ENCODE measurements around the gene CD247. TPM values are rescaled to one million over a fixed set of nuclear protein-coding genes. Genes with fewer than 3 reads are reported as not detected.

CD247 gene
- total RNA-seq, 2 donors from 2014 or later: 2.6 to 4.9 TPM

GRCh38 chr1:167554028-167554779 is 35.9 kb upstream of the CD247 start:
- no peak for DNase-seq
- TF ChIP-seq CTCF (IDR thresholded peaks at IDR 0.05): no peak
- H3K4me1 ChIP-seq: peaks cover 4% of the 10 kb centered on the region
- H3K9ac ChIP-seq (ENCODE audit: low read depth in 2 of 2, low read length in 2 of 2): peak overlapping the region in 1 of 2 donors; percentile 65
- peak overlapping the region; percentile 92 for H3K4me3 ChIP-seq
- no peaks in the 10 kb centered on the region for H3K27me3 ChIP-seq
- intact Hi-C loops (cut with DNase I): no loop called here
- peak overlapping the region; percentile 84 for H3K27ac ChIP-seq
- H3K36me3 ChIP-seq: no peaks in the 10 kb centered on the region
- no peaks in the 10 kb centered on the region for H3K9me3 ChIP-seq

- TF ChIP-seq CTCF (IDR thresholded peaks at IDR 0.05): no peak
- Histone ChIP-seq H3K27ac (peak within 1 kb of the TSS; percentile 84), H3K27me3 (no peaks in the 10 kb centered on the region), H3K9me3 (no peaks in the 10 kb centered on the region), H3K4me3 (peak within 1 kb of the TSS; percentile 92), H3K4me1 (peaks cover 4% of the 10 kb centered on the region), H3K36me3 (no peaks in the 10 kb centered on the region), H3K9ac (ENCODE audit: low read depth in 2 of 2, low read length in 2 of 2) (peak within 1 kb of the TSS; percentile 72 to 76)
- intact Hi-C loops (cut with DNase I): no loop called here
- peak; percentile 96 for DNase-seq
Observed at GRCh38 chr1:167553136-167554027, 35.1 kb upstream of the CD247 start, which contains the start of gene CREG1. Gene CREG1, minus strand, starts transcription at chr1:167553762.

GRCh38 chr1:167551362-167551761 is 33.0 kb upstream of the CD247 start:
- Histone ChIP-seq H3K9ac (ENCODE audit: low read depth in 2 of 2, low read length in 2 of 2) (no peak overlapping the region), H3K4me3 (no peak overlapping the region), H3K27ac (no peak overlapping the region), H3K9me3 (no peaks in the 10 kb centered on the region), H3K36me3 (no peaks in the 10 kb centered on the region), H3K4me1 (peaks cover 4% of the 10 kb centered on the region), H3K27me3 (no peaks in the 10 kb centered on the region)
- intact Hi-C loops (cut with DNase I): no loop called here
- no peak for DNase-seq
- TF ChIP-seq CTCF (IDR thresholded peaks at IDR 0.05): no peak

- TF ChIP-seq CTCF (IDR thresholded peaks at IDR 0.05): no peak
- Histone ChIP-seq H3K9ac (ENCODE audit: low read depth in 2 of 2, low read length in 2 of 2) (no peak overlapping the region), H3K27me3 (no peaks in the 10 kb centered on the region), H3K9me3 (no peaks in the 10 kb centered on the region), H3K4me3 (no peak overlapping the region), H3K4me1 (peaks cover 4% of the 10 kb centered on the region), H3K27ac (peak overlapping the region; percentile 32), H3K36me3 (no peaks in the 10 kb centered on the region)
- no peak for DNase-seq
- intact Hi-C loops (cut with DNase I): no loop called here
Observed at GRCh38 chr1:167548059-167548932, 30.0 kb upstream of the CD247 start.

- no peak for TF ChIP-seq CTCF (IDR thresholded peaks at IDR 0.05)
- intact Hi-C loops (cut with DNase I): no loop called here
- DNase-seq: no peak
- H3K9ac ChIP-seq (ENCODE audit: low read depth in 2 of 2, low read length in 2 of 2): no peak overlapping the region
- no peaks in the 10 kb centered on the region for H3K27me3 ChIP-seq
- no peak overlapping the region for H3K4me3 ChIP-seq
- H3K9me3 ChIP-seq: no peaks in the 10 kb centered on the region
- H3K27ac ChIP-seq: no peak overlapping the region
- H3K36me3 ChIP-seq: no peaks in the 10 kb centered on the region
- no peaks in the 10 kb centered on the region for H3K4me1 ChIP-seq
Observed at GRCh38 chr1:167546935-167547334, 28.6 kb upstream of the CD247 start.

Data from colonic mucosa (tissue), 4 donors.